Sigmoid colon (tissue), 4 donors: ENCODE data around the gene UBAP1.

ENCODE experiments used
- CTCF ChIP-seq, 4 experiments: fragments of 450-650 bp in 3 of 4; fragments of 200-600 bp in 1 of 4; IDR thresholded peaks; one replicate each; pipeline ENCODE4 v1.5.1; 2016 to 2019; ENCODE audit warnings: antibody characterized with exemption in 4 of 4, mild to moderate bottlenecking in 3 of 4, moderate library complexity in 2 of 4
- EP300 ChIP-seq, 4 donors: sonication (generic); formaldehyde crosslinking; IDR thresholded peaks; one replicate each; pipeline ENCODE4 v1.6.1; 2017; ENCODE audit warnings: antibody characterized with exemption in 4 of 4
- POLR2A ChIP-seq, 2 donors: fragments of 450-650 bp; IDR thresholded peaks; one replicate each; pipeline ENCODE4 v1.6.1; 2016; ENCODE audit warnings: antibody characterized with exemption in 2 of 2, mild to moderate bottlenecking in 2 of 2, moderate library complexity in 2 of 2

- TF ChIP-seq POLR2A (IDR thresholded peaks at IDR 0.05) (no peak), CTCF (IDR thresholded peaks at IDR 0.05) (no peak), EP300 (IDR thresholded peaks at IDR 0.05) (no peak)
These were observed 112.6 kb downstream of the UBAP1 start for GRCh38 chr9:34291423-34291822.
